Tibial nerve (tissue), 4 donors: ENCODE measurements around the gene TMEM178B.

Source experiments
- EP300 ChIP-seq, 2 donors: sonication (generic); formaldehyde crosslinking; IDR thresholded peaks; one replicate each; pipeline ENCODE4 v1.6.1; 2017; ENCODE audit warnings: antibody characterized with exemption in 2 of 2, mild to moderate bottlenecking in 1 of 2
- POLR2A ChIP-seq, 2 donors: fragments of 450-650 bp; IDR thresholded peaks; one replicate each; pipeline ENCODE4 v1.6.1; 2017; ENCODE audit warnings: antibody characterized with exemption in 2 of 2, mild to moderate bottlenecking in 2 of 2, moderate library complexity in 2 of 2
- TF ChIP-seq, protein P1 (sequence below), 5 experiments: fragments of 200-600 bp in 3 of 5; fragments of 450-650 bp in 2 of 5; sonication (generic) in 3 of 5; IDR thresholded peaks; one replicate each; pipeline ENCODE4 v1.5.1; 2016 to 2019; ENCODE audit warnings: antibody characterized with exemption in 5 of 5, mild to moderate bottlenecking in 3 of 5, moderate library complexity in 2 of 5

- TF ChIP-seq, protein P1, sequence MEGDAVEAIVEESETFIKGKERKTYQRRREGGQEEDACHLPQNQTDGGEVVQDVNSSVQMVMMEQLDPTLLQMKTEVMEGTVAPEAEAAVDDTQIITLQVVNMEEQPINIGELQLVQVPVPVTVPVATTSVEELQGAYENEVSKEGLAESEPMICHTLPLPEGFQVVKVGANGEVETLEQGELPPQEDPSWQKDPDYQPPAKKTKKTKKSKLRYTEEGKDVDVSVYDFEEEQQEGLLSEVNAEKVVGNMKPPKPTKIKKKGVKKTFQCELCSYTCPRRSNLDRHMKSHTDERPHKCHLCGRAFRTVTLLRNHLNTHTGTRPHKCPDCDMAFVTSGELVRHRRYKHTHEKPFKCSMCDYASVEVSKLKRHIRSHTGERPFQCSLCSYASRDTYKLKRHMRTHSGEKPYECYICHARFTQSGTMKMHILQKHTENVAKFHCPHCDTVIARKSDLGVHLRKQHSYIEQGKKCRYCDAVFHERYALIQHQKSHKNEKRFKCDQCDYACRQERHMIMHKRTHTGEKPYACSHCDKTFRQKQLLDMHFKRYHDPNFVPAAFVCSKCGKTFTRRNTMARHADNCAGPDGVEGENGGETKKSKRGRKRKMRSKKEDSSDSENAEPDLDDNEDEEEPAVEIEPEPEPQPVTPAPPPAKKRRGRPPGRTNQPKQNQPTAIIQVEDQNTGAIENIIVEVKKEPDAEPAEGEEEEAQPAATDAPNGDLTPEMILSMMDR (IDR thresholded peaks at IDR 0.05): no peak
- TF ChIP-seq POLR2A (IDR thresholded peaks at IDR 0.05): no peak
- TF ChIP-seq EP300 (IDR thresholded peaks at IDR 0.05): no peak
Measured at GRCh38 chr7:141118767-141119166, 44.9 kb downstream of the TMEM178B start.
